H1 (cell line): ENCODE data around the gene BACE1.

Experiments
- CEBPB ChIP-seq: IDR thresholded peaks from 2 replicates; pipeline ENCODE4 v1.6.1; 2012; ENCODE audit warnings: low read depth, low read length
- CHD2 ChIP-seq: IDR thresholded peaks from 2 replicates; pipeline ENCODE4 v1.6.1; 2012; ENCODE audit warnings: low read length, improper control_type of control experiment
- GTF2F1 ChIP-seq: IDR thresholded peaks from 2 replicates; pipeline ENCODE4 v1.6.1; 2012; ENCODE audit warnings: low read depth, low read length, improper control_type of control experiment, borderline replicate concordance
- POLR2A ChIP-seq, 2 experiments: IDR thresholded peaks; 1 replicate in 1 of 2; 2 replicates in 1 of 2; pipeline ENCODE4 v1.6.1; 2011; ENCODE audit warnings: low read depth in 2 of 2, low read length in 2 of 2, mild to moderate bottlenecking in 2 of 2; ENCODE audit errors: control extremely low read depth in 1 of 2
- POLR2AphosphoS5 ChIP-seq: IDR thresholded peaks from 2 replicates; pipeline ENCODE4 v1.6.1; 2011; ENCODE audit warnings: low read depth, low read length
- RFX5 ChIP-seq: IDR thresholded peaks from 2 replicates; pipeline ENCODE4 v1.6.1; 2011; ENCODE audit warnings: low read depth, low read length, improper control_type of control experiment, borderline replicate concordance
- SIN3A ChIP-seq, 2 experiments: IDR thresholded peaks in 1 of 2; conservative IDR thresholded peaks in 1 of 2; 2 replicates each; pipeline ENCODE4 v1.6.1; 2011 to 2012; ENCODE audit warnings: low read length in 2 of 2, improper control_type of control experiment in 1 of 2, low read depth in 1 of 2, mild to moderate bottlenecking in 1 of 2
- TAF1 ChIP-seq: IDR thresholded peaks from 2 replicates; pipeline ENCODE4 v1.6.1; 2011; ENCODE audit warnings: mild to moderate bottlenecking, low read depth, low read length
- TF ChIP-seq, protein P1 (sequence below), 3 experiments: IDR thresholded peaks; 1 replicate in 2 of 3; 2 replicates in 1 of 3; pipeline versions ENCODE4 v1.5.1 to v1.6.1; 2011; ENCODE audit warnings: low read length in 3 of 3, mild to moderate bottlenecking in 3 of 3, inconsistent platforms in 2 of 3, low read depth in 1 of 3, moderate library complexity in 1 of 3; ENCODE audit not compliant: insufficient read depth in 1 of 3; ENCODE audit errors: control extremely low read depth in 1 of 3

DNA sequence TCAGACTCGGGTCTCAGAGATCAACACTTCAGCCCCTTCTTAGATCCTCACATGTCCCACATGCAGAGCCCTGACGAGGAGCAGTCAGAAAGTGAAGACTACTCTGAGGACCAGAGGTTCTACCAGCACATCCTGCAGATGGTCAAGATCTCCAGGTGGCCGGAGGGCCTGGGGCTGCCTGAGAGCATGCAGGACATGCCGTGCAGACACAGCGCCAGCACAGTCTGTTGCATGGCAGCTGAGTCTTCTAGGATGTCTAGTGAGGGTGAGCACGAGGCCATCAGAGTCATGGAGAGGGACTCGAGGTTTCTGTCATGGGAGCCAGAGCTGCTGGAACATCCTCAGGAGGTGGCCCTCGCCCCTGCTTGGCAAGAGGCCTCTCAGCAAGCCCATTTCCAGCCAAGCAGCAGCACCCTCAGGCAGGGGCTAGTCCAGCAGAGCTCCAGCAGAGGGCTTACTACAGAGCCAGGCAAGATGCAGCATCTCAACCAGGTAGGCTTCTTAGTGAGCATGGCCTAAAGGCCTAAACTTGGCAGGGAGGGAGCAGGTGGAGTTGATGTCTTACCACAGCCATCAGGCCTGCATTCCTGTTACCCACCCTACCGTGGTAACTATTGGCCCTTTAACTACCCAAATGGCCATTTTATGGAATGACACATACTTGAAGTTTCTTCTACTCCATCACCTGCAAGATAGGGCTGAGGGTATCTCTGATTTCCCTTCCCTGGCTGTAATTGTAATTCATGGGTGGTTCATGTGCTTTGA lies 40.3 kb upstream of the BACE1 start:
- no peak for TF ChIP-seq POLR2A (IDR thresholded peaks at IDR 0.05; ENCODE audit: control extremely low read depth in 1 of 2, low read depth in 2 of 2, low read length in 2 of 2)
- TF ChIP-seq, protein P1, sequence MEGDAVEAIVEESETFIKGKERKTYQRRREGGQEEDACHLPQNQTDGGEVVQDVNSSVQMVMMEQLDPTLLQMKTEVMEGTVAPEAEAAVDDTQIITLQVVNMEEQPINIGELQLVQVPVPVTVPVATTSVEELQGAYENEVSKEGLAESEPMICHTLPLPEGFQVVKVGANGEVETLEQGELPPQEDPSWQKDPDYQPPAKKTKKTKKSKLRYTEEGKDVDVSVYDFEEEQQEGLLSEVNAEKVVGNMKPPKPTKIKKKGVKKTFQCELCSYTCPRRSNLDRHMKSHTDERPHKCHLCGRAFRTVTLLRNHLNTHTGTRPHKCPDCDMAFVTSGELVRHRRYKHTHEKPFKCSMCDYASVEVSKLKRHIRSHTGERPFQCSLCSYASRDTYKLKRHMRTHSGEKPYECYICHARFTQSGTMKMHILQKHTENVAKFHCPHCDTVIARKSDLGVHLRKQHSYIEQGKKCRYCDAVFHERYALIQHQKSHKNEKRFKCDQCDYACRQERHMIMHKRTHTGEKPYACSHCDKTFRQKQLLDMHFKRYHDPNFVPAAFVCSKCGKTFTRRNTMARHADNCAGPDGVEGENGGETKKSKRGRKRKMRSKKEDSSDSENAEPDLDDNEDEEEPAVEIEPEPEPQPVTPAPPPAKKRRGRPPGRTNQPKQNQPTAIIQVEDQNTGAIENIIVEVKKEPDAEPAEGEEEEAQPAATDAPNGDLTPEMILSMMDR (IDR thresholded peaks at IDR 0.05; ENCODE audit: control extremely low read depth in 1 of 3, insufficient read depth in 1 of 3, low read depth in 1 of 3, low read length in 3 of 3): no peak
- TF ChIP-seq CEBPB: no peak
- TF ChIP-seq RFX5: no peak
- no peak for TF ChIP-seq TAF1
- TF ChIP-seq GTF2F1: no peak
- no peak for TF ChIP-seq CHD2
- TF ChIP-seq POLR2AphosphoS5: no peak
- no peak for TF ChIP-seq SIN3A (conservative IDR thresholded peaks at IDR 0.05 in 1 of 2, IDR thresholded peaks at IDR 0.05 in 1 of 2; ENCODE audit: low read depth in 1 of 2, low read length in 2 of 2)
